WTC11 (cell line): ENCODE measurements around the gene SMCP. TPM values are rescaled to one million over a fixed set of nuclear protein-coding genes. Genes with fewer than 3 reads are reported as not detected.

ENCODE experiments used
- ATAC-seq: fragments of 200-7000 bp; cut with Tn5 transposase; 2 replicates; pipeline ENCODE4 v1.10.0; 2021; ENCODE audit warnings: mild to moderate bottlenecking, moderate library complexity
- CTCF ChIA-PET: fragments of 300-600 bp; sonication (Branson Sonifier 250); formaldehyde crosslinking; loops from one replicate; lab custom pipeline; 2021; ENCODE audit warnings: antibody characterized with exemption; lab: Charles Lee
- POLR2A ChIA-PET: fragments of 350-600 bp; sonication (Branson Sonifier 250); formaldehyde crosslinking; loops from one replicate; lab custom pipeline; 2021; ENCODE audit warnings: antibody characterized with exemption; lab: Charles Lee
- DNase-seq: peaks from one replicate; pipeline ENCODE4 v3.0.0; 2021; ENCODE audit warnings: low spot score
- H3K27ac Mint-ChIP-seq: 2 replicates; pipeline ENCODE4 v1.8.0; 2021; ENCODE audit warnings: mixed read lengths
- H3K27me3 Mint-ChIP-seq: 2 replicates; pipeline ENCODE4 v1.8.0; 2021; ENCODE audit warnings: low read depth, mild to moderate bottlenecking, moderate library complexity, mixed read lengths
- H3K36me3 Mint-ChIP-seq: 2 replicates; pipeline ENCODE4 v1.8.0; 2021; ENCODE audit warnings: mixed read lengths
- H3K4me1 Mint-ChIP-seq: 2 replicates; pipeline ENCODE4 v1.8.0; 2022; ENCODE audit warnings: mixed read lengths
- H3K4me3 Mint-ChIP-seq: 2 replicates; pipeline ENCODE4 v1.8.0; 2021; ENCODE audit warnings: mild to moderate bottlenecking, moderate library complexity, mixed read lengths
- H3K9me3 Mint-ChIP-seq: 2 replicates; pipeline ENCODE4 v1.8.0; 2021; ENCODE audit warnings: mixed read lengths
- ELF4 ChIP-seq: sonication (generic); formaldehyde crosslinking; IDR thresholded peaks from 2 replicates; pipeline ENCODE4 v1.8.1; 2022; ENCODE audit warnings: low read depth, mild to moderate bottlenecking, moderate library complexity, missing genetic modification reagents
- EMX1 ChIP-seq: fragments of 250-450 bp; sonication (Bioruptor Pico); IDR thresholded peaks from 2 replicates; pipeline ENCODE4 v1.8.0; 2021; ENCODE audit warnings: mild to moderate bottlenecking
- ETV6 ChIP-seq: sonication (generic); formaldehyde crosslinking; IDR thresholded peaks from 2 replicates; pipeline ENCODE4 v1.8.1; 2022; ENCODE audit warnings: mild to moderate bottlenecking, missing genetic modification reagents
- FOXK1 ChIP-seq: sonication (generic); formaldehyde crosslinking; IDR thresholded peaks from 2 replicates; pipeline ENCODE4 v1.8.0; 2022; ENCODE audit warnings: mild to moderate bottlenecking, moderate library complexity, missing genetic modification reagents
- JUN ChIP-seq: sonication (generic); formaldehyde crosslinking; IDR thresholded peaks from 2 replicates; pipeline ENCODE4 v1.8.0; 2023; ENCODE audit warnings: mild to moderate bottlenecking, missing genetic modification reagents
- NFATC4 ChIP-seq: fragments of 250-450 bp; sonication (Bioruptor Pico); IDR thresholded peaks from 2 replicates; pipeline ENCODE4 v1.9.0; 2021; ENCODE audit warnings: mild to moderate bottlenecking
- NFE2L1 ChIP-seq: sonication (generic); formaldehyde crosslinking; IDR thresholded peaks from 2 replicates; pipeline ENCODE4 v1.8.1; 2023; ENCODE audit warnings: missing genetic modification reagents
- TCF7 ChIP-seq: sonication (generic); formaldehyde crosslinking; IDR thresholded peaks from 2 replicates; pipeline ENCODE4 v1.8.0; 2022; ENCODE audit warnings: mild to moderate bottlenecking, low read depth, missing genetic modification reagents, moderate library complexity
- TEAD4 ChIP-seq: sonication (generic); formaldehyde crosslinking; IDR thresholded peaks from 2 replicates; pipeline ENCODE4 v1.8.0; 2022; ENCODE audit warnings: mild to moderate bottlenecking, missing genetic modification reagents
- ZNF121 ChIP-seq: sonication (generic); formaldehyde crosslinking; IDR thresholded peaks from 2 replicates; pipeline ENCODE4 v1.8.0; 2023; ENCODE audit warnings: missing genetic modification reagents
- total RNA-seq: library from RNA; stranded (reverse); gene quantifications from 3 replicates; pipeline ENCODE4 v1.2.3, GENCODE V29; 2021
- TF ChIP-seq, protein P1 (sequence below): fragments of 250-450 bp; sonication (Bioruptor Pico); IDR thresholded peaks from 2 replicates; pipeline ENCODE4 v1.9.0; 2021; ENCODE audit warnings: mild to moderate bottlenecking
- TF ChIP-seq, protein P2 (sequence below): sonication (generic); formaldehyde crosslinking; IDR thresholded peaks from 2 replicates; pipeline ENCODE4 v1.8.1; 2023; ENCODE audit warnings: mild to moderate bottlenecking, missing genetic modification reagents, borderline replicate concordance
- TF ChIP-seq, protein P3 (sequence below): sonication (generic); formaldehyde crosslinking; IDR thresholded peaks from 2 replicates; pipeline ENCODE4 v1.8.1; 2023; ENCODE audit warnings: mild to moderate bottlenecking, missing genetic modification reagents, moderate library complexity
- TF ChIP-seq, protein P4 (sequence below): sonication (generic); formaldehyde crosslinking; IDR thresholded peaks from 2 replicates; pipeline ENCODE4 v1.8.1; 2022; ENCODE audit warnings: mild to moderate bottlenecking, moderate library complexity, missing genetic modification reagents
- TF ChIP-seq, protein P5 (sequence below): fragments of 250-450 bp; sonication (Bioruptor Pico); conservative IDR thresholded peaks from 2 replicates; pipeline ENCODE4 v1.9.0; 2021; ENCODE audit warnings: mild to moderate bottlenecking
- TF ChIP-seq, protein P6 (sequence below): sonication (generic); formaldehyde crosslinking; IDR thresholded peaks from 2 replicates; pipeline ENCODE4 v1.8.0; 2022; ENCODE audit warnings: mild to moderate bottlenecking, missing genetic modification reagents
- TF ChIP-seq, protein P7 (sequence below): sonication (generic); formaldehyde crosslinking; IDR thresholded peaks from 2 replicates; pipeline ENCODE4 v1.8.1; 2022; ENCODE audit warnings: missing genetic modification reagents, borderline replicate concordance

The SMCP gene
- total RNA-seq, 1 experiment from 2014 or later: not detected

DNA sequence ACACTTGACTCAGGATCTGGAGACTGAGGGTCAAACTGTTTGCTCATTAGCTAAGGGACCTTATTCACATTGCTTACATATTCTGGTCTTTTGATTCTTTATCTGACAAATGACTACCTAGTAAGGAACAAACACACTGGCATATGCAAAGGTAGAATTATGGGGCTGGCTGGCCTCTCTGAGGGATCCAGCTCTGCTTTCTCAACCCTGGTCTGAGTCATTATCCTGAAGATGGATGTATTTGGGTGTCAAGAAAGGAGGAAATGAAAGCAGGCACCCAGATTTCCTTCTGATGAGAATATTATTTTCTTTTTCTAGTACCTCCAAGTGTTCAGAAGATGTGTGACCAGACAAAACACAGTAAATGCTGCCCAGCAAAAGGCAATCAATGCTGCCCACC is 6.0 kb downstream of the SMCP start:
- DNase-seq (no peak), ATAC-seq (no peak)
- TF ChIP-seq, protein P1, sequence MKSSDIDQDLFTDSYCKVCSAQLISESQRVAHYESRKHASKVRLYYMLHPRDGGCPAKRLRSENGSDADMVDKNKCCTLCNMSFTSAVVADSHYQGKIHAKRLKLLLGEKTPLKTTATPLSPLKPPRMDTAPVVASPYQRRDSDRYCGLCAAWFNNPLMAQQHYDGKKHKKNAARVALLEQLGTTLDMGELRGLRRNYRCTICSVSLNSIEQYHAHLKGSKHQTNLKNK: no peak
- TF ChIP-seq, protein P2, sequence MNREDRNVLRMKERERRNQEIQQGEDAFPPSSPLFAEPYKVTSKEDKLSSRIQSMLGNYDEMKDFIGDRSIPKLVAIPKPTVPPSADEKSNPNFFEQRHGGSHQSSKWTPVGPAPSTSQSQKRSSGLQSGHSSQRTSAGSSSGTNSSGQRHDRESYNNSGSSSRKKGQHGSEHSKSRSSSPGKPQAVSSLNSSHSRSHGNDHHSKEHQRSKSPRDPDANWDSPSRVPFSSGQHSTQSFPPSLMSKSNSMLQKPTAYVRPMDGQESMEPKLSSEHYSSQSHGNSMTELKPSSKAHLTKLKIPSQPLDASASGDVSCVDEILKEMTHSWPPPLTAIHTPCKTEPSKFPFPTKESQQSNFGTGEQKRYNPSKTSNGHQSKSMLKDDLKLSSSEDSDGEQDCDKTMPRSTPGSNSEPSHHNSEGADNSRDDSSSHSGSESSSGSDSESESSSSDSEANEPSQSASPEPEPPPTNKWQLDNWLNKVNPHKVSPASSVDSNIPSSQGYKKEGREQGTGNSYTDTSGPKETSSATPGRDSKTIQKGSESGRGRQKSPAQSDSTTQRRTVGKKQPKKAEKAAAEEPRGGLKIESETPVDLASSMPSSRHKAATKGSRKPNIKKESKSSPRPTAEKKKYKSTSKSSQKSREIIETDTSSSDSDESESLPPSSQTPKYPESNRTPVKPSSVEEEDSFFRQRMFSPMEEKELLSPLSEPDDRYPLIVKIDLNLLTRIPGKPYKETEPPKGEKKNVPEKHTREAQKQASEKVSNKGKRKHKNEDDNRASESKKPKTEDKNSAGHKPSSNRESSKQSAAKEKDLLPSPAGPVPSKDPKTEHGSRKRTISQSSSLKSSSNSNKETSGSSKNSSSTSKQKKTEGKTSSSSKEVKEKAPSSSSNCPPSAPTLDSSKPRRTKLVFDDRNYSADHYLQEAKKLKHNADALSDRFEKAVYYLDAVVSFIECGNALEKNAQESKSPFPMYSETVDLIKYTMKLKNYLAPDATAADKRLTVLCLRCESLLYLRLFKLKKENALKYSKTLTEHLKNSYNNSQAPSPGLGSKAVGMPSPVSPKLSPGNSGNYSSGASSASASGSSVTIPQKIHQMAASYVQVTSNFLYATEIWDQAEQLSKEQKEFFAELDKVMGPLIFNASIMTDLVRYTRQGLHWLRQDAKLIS: no peak
- Mint-ChIP-seq H3K4me1 (no peaks in the 10 kb centered on the region), H3K9me3 (peaks cover 31% of the 10 kb centered on the region), H3K27me3 (no peaks in the 10 kb centered on the region), H3K4me3 (no peak overlapping the region), H3K27ac (no peak overlapping the region), H3K36me3 (peaks cover 3% of the 10 kb centered on the region)
- CTCF ChIA-PET: interaction anchor here (1.9 kb wide), 1 partner anchor 309 kb away, joined by 9 read pairs; no protein-coding TSS in a partner anchor
- POLR2A ChIA-PET: no interaction called here

DNA sequence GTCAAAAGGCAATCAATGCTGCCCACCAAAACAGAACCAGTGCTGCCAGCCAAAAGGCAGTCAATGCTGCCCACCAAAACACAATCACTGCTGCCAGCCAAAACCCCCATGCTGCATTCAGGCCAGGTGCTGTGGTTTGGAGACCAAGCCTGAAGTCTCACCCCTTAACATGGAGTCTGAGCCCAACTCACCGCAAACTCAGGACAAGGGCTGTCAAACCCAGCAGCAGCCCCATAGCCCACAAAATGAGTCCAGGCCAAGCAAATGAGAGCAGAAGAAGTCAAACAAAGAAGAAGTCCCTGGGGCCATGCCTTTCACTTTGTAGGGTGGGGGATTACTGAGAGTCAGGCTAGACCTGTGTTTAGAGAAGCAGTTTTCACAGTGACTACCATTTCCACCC is 6.4 kb downstream of the SMCP start:
- Mint-ChIP-seq H3K9me3 (peaks cover 33% of the 10 kb centered on the region), H3K4me1 (no peaks in the 10 kb centered on the region), H3K4me3 (no peak overlapping the region), H3K36me3 (peaks cover 3% of the 10 kb centered on the region), H3K27ac (no peak overlapping the region), H3K27me3 (no peaks in the 10 kb centered on the region)
- ATAC-seq (no peak), DNase-seq (no peak)
- TF ChIP-seq ETV6 (CRISPR knock-in tag): no peak
- POLR2A ChIA-PET: no interaction called here
- CTCF ChIA-PET: no interaction called here

DNA sequence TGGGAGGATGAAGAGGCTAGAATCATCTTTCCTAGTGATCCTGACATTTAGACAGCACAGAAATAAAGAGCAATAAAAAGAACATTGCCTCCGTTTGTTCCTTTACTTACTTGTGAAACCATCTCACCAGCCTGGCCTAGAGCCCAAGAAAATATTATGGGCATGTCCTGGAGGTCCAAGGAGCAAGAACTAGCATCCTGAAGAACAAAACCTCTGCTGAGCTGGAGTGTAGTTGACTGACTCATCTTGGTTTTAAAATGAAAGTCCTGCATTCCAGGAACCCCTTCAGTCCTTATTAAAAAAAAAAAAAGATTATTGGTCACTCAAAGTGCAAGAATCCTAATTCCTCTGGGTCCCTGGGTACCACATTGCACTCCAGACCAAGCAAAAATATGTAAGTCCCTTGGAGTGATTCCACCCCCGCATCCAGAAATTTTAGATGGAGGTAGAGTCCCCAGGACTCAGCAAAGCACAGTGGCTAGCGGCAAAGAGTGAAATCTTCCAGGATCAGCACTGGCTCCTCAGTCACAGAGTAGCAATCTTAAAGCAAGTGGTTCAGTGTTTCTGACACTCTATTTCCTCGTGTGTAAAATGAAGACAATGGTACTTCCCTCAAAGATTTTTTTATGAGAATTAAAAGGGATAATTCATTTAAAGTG is 7.0 kb downstream of the SMCP start:
- ChIA-PET POLR2A (no interaction called here), CTCF (no interaction called here)
- Mint-ChIP-seq H3K27ac (no peak overlapping the region), H3K4me3 (no peak overlapping the region), H3K4me1 (no peaks in the 10 kb centered on the region), H3K27me3 (no peaks in the 10 kb centered on the region), H3K9me3 (peaks cover 33% of the 10 kb centered on the region), H3K36me3 (peaks cover 3% of the 10 kb centered on the region; the same call in 1 of the 2 replicates)
- ATAC-seq (no peak), DNase-seq (no peak)
- no peak for TF ChIP-seq ZNF121

DNA sequence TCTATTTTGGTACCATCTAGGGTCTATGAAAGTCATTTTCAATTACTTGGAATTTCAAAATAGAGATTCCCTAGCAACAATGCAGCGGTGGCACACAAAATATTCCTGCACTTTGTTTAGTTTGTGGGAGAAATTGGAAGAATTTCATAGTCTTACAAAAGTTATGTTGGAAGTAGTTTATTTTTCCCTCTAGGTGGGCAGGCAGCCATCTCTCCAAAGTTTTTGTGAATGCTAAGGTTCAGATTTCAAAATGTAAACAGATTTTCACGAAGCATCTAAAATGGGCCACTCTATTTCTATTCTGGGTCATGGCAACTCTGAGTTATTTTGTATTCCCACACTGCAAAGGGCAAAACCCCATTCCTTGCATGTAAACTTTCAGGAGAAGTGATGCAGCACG is 8.0 kb downstream of the SMCP start:
- CTCF ChIA-PET: interaction anchor here (2.3 to 2.4 kb wide), 2 partner anchors 8 to 15 kb away, joined by 8 read pairs; partner anchors contain the start of gene SMCP
- no peaks in the 10 kb centered on the region for H3K4me1 Mint-ChIP-seq
- H3K36me3 Mint-ChIP-seq: peaks cover 3% of the 10 kb centered on the region; the same call in 1 of the 2 replicates
- POLR2A ChIA-PET: no interaction called here
- H3K27ac Mint-ChIP-seq: no peak overlapping the region
- no peak overlapping the region for H3K4me3 Mint-ChIP-seq
- ATAC-seq (no peak), DNase-seq (no peak)
- peaks cover 30% of the 10 kb centered on the region for H3K9me3 Mint-ChIP-seq
- no peaks in the 10 kb centered on the region for H3K27me3 Mint-ChIP-seq
- TF ChIP-seq EMX1 (CRISPR knock-in tag): no peak
- TF ChIP-seq JUN (CRISPR knock-in tag): no peak
- TF ChIP-seq, protein P3, sequence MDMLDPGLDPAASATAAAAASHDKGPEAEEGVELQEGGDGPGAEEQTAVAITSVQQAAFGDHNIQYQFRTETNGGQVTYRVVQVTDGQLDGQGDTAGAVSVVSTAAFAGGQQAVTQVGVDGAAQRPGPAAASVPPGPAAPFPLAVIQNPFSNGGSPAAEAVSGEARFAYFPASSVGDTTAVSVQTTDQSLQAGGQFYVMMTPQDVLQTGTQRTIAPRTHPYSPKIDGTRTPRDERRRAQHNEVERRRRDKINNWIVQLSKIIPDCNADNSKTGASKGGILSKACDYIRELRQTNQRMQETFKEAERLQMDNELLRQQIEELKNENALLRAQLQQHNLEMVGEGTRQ: no peak
- TF ChIP-seq, protein P4, sequence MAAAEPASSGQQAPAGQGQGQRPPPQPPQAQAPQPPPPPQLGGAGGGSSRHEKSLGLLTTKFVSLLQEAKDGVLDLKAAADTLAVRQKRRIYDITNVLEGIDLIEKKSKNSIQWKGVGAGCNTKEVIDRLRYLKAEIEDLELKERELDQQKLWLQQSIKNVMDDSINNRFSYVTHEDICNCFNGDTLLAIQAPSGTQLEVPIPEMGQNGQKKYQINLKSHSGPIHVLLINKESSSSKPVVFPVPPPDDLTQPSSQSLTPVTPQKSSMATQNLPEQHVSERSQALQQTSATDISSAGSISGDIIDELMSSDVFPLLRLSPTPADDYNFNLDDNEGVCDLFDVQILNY: no peak
- no peak for TF ChIP-seq ELF4
- no peak for TF ChIP-seq TCF7
- TF ChIP-seq FOXK1 (CRISPR knock-in tag): no peak
- TF ChIP-seq, protein P5, sequence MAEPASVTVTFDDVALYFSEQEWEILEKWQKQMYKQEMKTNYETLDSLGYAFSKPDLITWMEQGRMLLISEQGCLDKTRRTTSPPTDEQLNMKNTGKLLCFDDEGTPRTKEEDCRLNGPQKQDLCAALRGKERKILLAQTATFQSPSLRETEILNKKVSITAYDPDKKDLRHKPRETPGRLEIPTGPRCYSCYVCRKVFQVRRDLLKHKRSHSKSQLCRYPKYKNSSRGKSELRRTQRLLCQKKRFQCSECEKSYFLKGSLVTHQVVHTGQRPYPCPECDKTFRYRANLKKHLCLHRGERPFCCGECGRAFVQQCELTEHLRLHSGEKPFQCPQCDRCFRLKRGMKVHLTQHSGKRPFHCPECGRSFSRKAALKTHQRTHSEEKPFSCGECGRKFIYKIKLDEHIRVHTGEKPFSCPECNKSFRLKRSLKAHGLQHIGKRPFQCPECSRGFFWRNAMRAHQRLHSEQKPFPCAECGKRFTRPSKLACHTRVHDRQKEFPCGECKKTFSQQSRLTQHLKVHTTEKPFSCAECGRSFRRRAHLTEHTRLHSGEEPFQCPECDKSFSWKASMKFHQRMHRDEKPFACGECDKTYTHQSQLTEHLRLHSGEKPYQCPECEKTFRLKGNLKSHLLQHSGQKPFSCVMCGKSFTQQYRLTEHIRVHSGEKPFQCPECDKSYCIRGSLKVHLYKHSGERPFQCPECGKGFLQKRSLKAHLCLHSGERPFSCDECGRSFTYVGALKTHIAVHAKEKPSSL: no peak
- TF ChIP-seq, protein P6, sequence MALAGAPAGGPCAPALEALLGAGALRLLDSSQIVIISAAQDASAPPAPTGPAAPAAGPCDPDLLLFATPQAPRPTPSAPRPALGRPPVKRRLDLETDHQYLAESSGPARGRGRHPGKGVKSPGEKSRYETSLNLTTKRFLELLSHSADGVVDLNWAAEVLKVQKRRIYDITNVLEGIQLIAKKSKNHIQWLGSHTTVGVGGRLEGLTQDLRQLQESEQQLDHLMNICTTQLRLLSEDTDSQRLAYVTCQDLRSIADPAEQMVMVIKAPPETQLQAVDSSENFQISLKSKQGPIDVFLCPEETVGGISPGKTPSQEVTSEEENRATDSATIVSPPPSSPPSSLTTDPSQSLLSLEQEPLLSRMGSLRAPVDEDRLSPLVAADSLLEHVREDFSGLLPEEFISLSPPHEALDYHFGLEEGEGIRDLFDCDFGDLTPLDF (CRISPR knock-in tag): no peak
- TF ChIP-seq, protein P7, sequence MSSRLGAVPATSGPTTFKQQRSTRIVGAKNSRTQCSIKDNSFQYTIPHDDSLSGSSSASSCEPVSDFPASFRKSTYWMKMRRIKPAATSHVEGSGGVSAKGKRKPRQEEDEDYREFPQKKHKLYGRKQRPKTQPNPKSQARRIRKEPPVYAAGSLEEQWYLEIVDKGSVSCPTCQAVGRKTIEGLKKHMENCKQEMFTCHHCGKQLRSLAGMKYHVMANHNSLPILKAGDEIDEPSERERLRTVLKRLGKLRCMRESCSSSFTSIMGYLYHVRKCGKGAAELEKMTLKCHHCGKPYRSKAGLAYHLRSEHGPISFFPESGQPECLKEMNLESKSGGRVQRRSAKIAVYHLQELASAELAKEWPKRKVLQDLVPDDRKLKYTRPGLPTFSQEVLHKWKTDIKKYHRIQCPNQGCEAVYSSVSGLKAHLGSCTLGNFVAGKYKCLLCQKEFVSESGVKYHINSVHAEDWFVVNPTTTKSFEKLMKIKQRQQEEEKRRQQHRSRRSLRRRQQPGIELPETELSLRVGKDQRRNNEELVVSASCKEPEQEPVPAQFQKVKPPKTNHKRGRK (CRISPR knock-in tag): no peak
- no peak for TF ChIP-seq TEAD4
- no peak for TF ChIP-seq NFE2L1 (CRISPR knock-in tag)
- no peak for TF ChIP-seq NFATC4 (CRISPR knock-in tag)
